Fibroblast of lung (primary cell): ENCODE data around the gene TIMM13.

Experiments used
- CTCF ChIP-seq, 2 donors: IDR thresholded peaks in 1 of 2; conservative IDR thresholded peaks in 1 of 2; 1 replicate in 1 of 2; 2 replicates in 1 of 2; pipeline ENCODE4 v1.5.1; 2011 to 2012; ENCODE audit warnings: low read length in 2 of 2, control low read depth in 1 of 2, inconsistent platforms in 1 of 2, low read depth in 1 of 2, mild to moderate bottlenecking in 1 of 2
- EZH2 ChIP-seq: IDR thresholded peaks from 2 replicates; pipeline ENCODE4 v1.5.1; 2012; ENCODE audit warnings: low read length, control low read depth, mild to moderate bottlenecking; ENCODE audit errors: missing control alignments

GRCh38 chr19:2428321-2428690 lies 920 bp upstream of the TIMM13 start:
- no peak for TF ChIP-seq CTCF (conservative IDR thresholded peaks at IDR 0.05 in 1 of 2, IDR thresholded peaks at IDR 0.05 in 1 of 2; ENCODE audit: low read depth in 1 of 2, low read length in 2 of 2)
- no peak for TF ChIP-seq EZH2
